B cell (primary cell): ENCODE data around the gene CNTN2. TPM values are rescaled to one million over a fixed set of nuclear protein-coding genes. Genes with fewer than 3 reads are reported as not detected.

Source experiments
- ATAC-seq: fragments of 200-7000 bp; cut with Tn5 transposase; one replicate; pipeline ENCODE4 v1.10.0; 2021; ENCODE audit warnings: low read depth, mild to moderate bottlenecking, moderate number of reproducible peaks, moderate library complexity
- CTCF ChIA-PET: fragments of 350-600 bp; sonication (Branson Sonifier 250); formaldehyde crosslinking; loops from one replicate; lab custom pipeline; 2021; ENCODE audit warnings: antibody characterized with exemption, inconsistent platforms; lab: Charles Lee
- POLR2A ChIA-PET: fragments of 350-600 bp; sonication (Branson Sonifier 250); formaldehyde crosslinking; loops from one replicate; lab custom pipeline; 2021; ENCODE audit warnings: antibody characterized with exemption; lab: Charles Lee
- DNase-seq: peaks from one replicate; pipeline ENCODE4 v3.0.0; 2013
- H2AFZ ChIP-seq: 2 replicates; pipeline ENCODE4 v1.6.1; 2012; ENCODE audit warnings: mild to moderate bottlenecking, low read depth, low read length; ENCODE audit not compliant: insufficient read depth, poor library complexity, severe bottlenecking
- H3K27ac ChIP-seq, 2 donors: 1 replicate in 1 of 2; 2 replicates in 1 of 2; pipeline ENCODE4 v1.5.1; 2012 to 2013; ENCODE audit warnings: low read length in 2 of 2, mild to moderate bottlenecking in 2 of 2, moderate library complexity in 1 of 2
- H3K27me3 ChIP-seq, 4 experiments: fragments of 200-600 bp in 1 of 4; sonication (generic) in 1 of 4; replicated peaks in 1 of 4; 1 replicate in 2 of 4; 2 replicates in 2 of 4; pipeline versions ENCODE4 v1.6.1 to v1.7.0; 2013 to 2016; ENCODE audit warnings: low read length in 3 of 4, mild to moderate bottlenecking in 2 of 4, mixed read lengths in 1 of 4, moderate library complexity in 1 of 4; ENCODE audit not compliant: insufficient read depth in 4 of 4, control insufficient read depth in 3 of 4; ENCODE audit errors: control extremely low read depth in 1 of 4
- H3K36me3 ChIP-seq, 2 experiments: replicated peaks in 1 of 2; 1 replicate in 1 of 2; 2 replicates in 1 of 2; pipeline versions ENCODE4 v1.6.1 to v1.7.1; 2013; ENCODE audit warnings: low read length in 1 of 2; ENCODE audit not compliant: insufficient read depth in 2 of 2, control insufficient read depth in 1 of 2; ENCODE audit errors: control extremely low read depth in 1 of 2, extremely low read depth in 1 of 2
- H3K4me1 ChIP-seq, 2 donors: fragments of 200-600 bp in 1 of 2; sonication (generic) in 1 of 2; 1 replicate in 1 of 2; 2 replicates in 1 of 2; pipeline versions ENCODE4 v1.5.1 to v1.6.1; 2013 to 2017; ENCODE audit warnings: low read length in 2 of 2; ENCODE audit not compliant: control insufficient read depth in 2 of 2, insufficient read depth in 2 of 2
- H3K4me2 ChIP-seq: replicated peaks from 2 replicates; pipeline ENCODE3; 2012; ENCODE audit warnings: mild to moderate bottlenecking, low read depth, low read length; ENCODE audit not compliant: poor library complexity, severe bottlenecking
- H3K4me3 ChIP-seq, 5 experiments: fragments of 200-600 bp in 1 of 5; sonication (generic) in 1 of 5; 1 replicate in 3 of 5; 2 replicates in 2 of 5; pipeline versions ENCODE4 v1.5.1 to v1.7.0; 2011 to 2016; ENCODE audit warnings: low read length in 4 of 5, mild to moderate bottlenecking in 4 of 5, low read depth in 2 of 5, control low read depth in 1 of 5, moderate library complexity in 1 of 5; ENCODE audit not compliant: insufficient read depth in 1 of 5; ENCODE audit errors: control extremely low read depth in 1 of 5, extremely low read depth in 1 of 5
- H3K79me2 ChIP-seq: fragments of 200-600 bp; sonication (generic); one replicate; pipeline ENCODE4 v1.6.0; 2016; ENCODE audit warnings: low read length; ENCODE audit not compliant: control insufficient read depth, insufficient read depth
- H3K9ac ChIP-seq: fragments of 200-600 bp; sonication (generic); 2 replicates; pipeline ENCODE4 v1.6.1; 2017; ENCODE audit warnings: mild to moderate bottlenecking, low read length, moderate library complexity
- H3K9me3 ChIP-seq, 3 donors: one replicate each; pipeline versions ENCODE4 v1.6.1 to v1.7.1; 2013; ENCODE audit warnings: low read length in 2 of 3; ENCODE audit not compliant: control insufficient read depth in 2 of 3, insufficient read depth in 1 of 3; ENCODE audit errors: control extremely low read depth in 1 of 3
- H4K20me1 ChIP-seq: 2 replicates; pipeline ENCODE4 v1.6.0; 2012; ENCODE audit warnings: mild to moderate bottlenecking, low read length; ENCODE audit not compliant: insufficient read depth, control insufficient read depth, poor library complexity, severe bottlenecking
- H3K27ac Mint-ChIP-seq: one replicate; pipeline ENCODE4 v1.8.0; 2021; ENCODE audit warnings: mixed read lengths
- H3K27me3 Mint-ChIP-seq: one replicate; pipeline ENCODE4 v1.8.0; 2021; ENCODE audit warnings: mixed read lengths
- H3K4me1 Mint-ChIP-seq: one replicate; pipeline ENCODE4 v1.8.0; 2021; ENCODE audit warnings: mixed read lengths
- H3K4me3 Mint-ChIP-seq: one replicate; pipeline ENCODE4 v1.8.0; 2021; ENCODE audit warnings: mixed read lengths
- H3K9me3 Mint-ChIP-seq: one replicate; pipeline ENCODE4 v1.8.0; 2022; ENCODE audit warnings: mixed read lengths; ENCODE audit not compliant: insufficient read depth
- CTCF ChIP-seq: fragments of 200-600 bp; IDR thresholded peaks from one replicate; pipeline ENCODE4 v1.8.0; 2022; ENCODE audit warnings: antibody characterized with exemption, mild to moderate bottlenecking
- EZH2 ChIP-seq: IDR thresholded peaks from 2 replicates; pipeline ENCODE4 v1.6.1; 2012; ENCODE audit warnings: borderline replicate concordance, low read depth, mild to moderate bottlenecking, moderate library complexity, low read length; ENCODE audit not compliant: insufficient read depth, poor library complexity, severe bottlenecking
- WGBS: methylation state at CpG from one replicate; pipeline ENCODE4 v1.1.5; 2013; ENCODE audit warnings: missing lambda C conversion rate; ENCODE audit not compliant: insufficient coverage; 5-methylcytosine and 5-hydroxymethylcytosine counted together
- intact Hi-C: fragments of 100-400 bp; cut with micrococcal nuclease; formaldehyde crosslinking; loops from one replicate; pipeline ENCODE4 v1.10.0; 2022
- polyA plus RNA-seq: library from polyadenylated mRNA; depleted of rRNA; stranded (reverse); fragments of >200 nt; gene quantifications from 2 replicates; pipeline ENCODE4 v1.2.3, GENCODE V29; 2012
- total RNA-seq, 2 donors: library from RNA; stranded (reverse); fragments of 120-200 nt in 1 of 2; gene quantifications; 1 replicate in 1 of 2; 2 replicates in 1 of 2; pipeline versions ENCODE4 v1.2.3 to v1.2.4, GENCODE V29; 2013 to 2022

CNTN2 gene
- total and polyA plus RNA-seq, 2 donors (not counting 1 experiment from before 2014, with no cell fraction given) = not detected

- WGBS = 93% methylated on average over 5 of the region's 7 CpGs
- H3K9me3 Mint-ChIP-seq = no peaks in the 10 kb centered on the region
- Histone ChIP-seq H3K36me3 (no peaks in the 10 kb centered on the region), H3K27ac (no peak overlapping the region), H3K4me3 (no peak overlapping the region), H3K4me1 (no peaks in the 10 kb centered on the region), H3K27me3 (no peaks in the 10 kb centered on the region), H2AFZ (no peak overlapping the region), H3K9me3 (no peaks in the 10 kb centered on the region), H3K4me2 (no peak overlapping the region), H4K20me1 (no peaks in the 10 kb centered on the region), H3K9ac (no peak overlapping the region), H3K79me2 (no peaks in the 10 kb centered on the region)
- no peaks in the 10 kb centered on the region for H3K4me1 Mint-ChIP-seq
- no peak overlapping the region for H3K4me3 Mint-ChIP-seq
- ATAC-seq = no peak
- ChIA-PET CTCF (no interaction called here), POLR2A (no interaction called here)
- no peak for DNase-seq
- TF ChIP-seq EZH2 (no peak), CTCF (no peak)
- no peak overlapping the region for H3K27ac Mint-ChIP-seq
- H3K27me3 Mint-ChIP-seq = peaks cover 10% of the 10 kb centered on the region
- intact Hi-C loops = no loop called here
These were observed 25.2 kb upstream of the CNTN2 start for GRCh38 chr1:205017766-205018165.

GRCh38 chr1:205018381-205018780 lies 24.6 kb upstream of the CNTN2 start:
- no peak overlapping the region for H3K4me2 ChIP-seq
- no peak overlapping the region for H3K9ac ChIP-seq
- CTCF ChIA-PET = no interaction called here
- H3K79me2 ChIP-seq = no peaks in the 10 kb centered on the region
- Mint-ChIP-seq H3K27me3 (peaks cover 8% of the 10 kb centered on the region), H3K27ac (no peak overlapping the region), H3K9me3 (no peaks in the 10 kb centered on the region), H3K4me3 (no peak overlapping the region), H3K4me1 (no peaks in the 10 kb centered on the region)
- DNase-seq (no peak), ATAC-seq (no peak)
- TF ChIP-seq CTCF (no peak), EZH2 (no peak)
- no peaks in the 10 kb centered on the region for H3K36me3 ChIP-seq
- no peaks in the 10 kb centered on the region for H3K9me3 ChIP-seq
- H3K4me3 ChIP-seq = no peak overlapping the region
- no peaks in the 10 kb centered on the region for H3K4me1 ChIP-seq
- H2AFZ ChIP-seq = no peak overlapping the region
- POLR2A ChIA-PET = no interaction called here
- no peaks in the 10 kb centered on the region for H4K20me1 ChIP-seq
- intact Hi-C loops = no loop called here
- no CpG with 5 or more reads among the region's 2 CpGs for WGBS
- no peaks in the 10 kb centered on the region for H3K27me3 ChIP-seq
- no peak overlapping the region for H3K27ac ChIP-seq
